H1 (cell line): ENCODE measurements around the gene RHBDF2.

ENCODE experiments used
- CEBPB ChIP-seq: IDR thresholded peaks from 2 replicates; pipeline ENCODE4 v1.6.1; 2012; ENCODE audit warnings: low read depth, low read length
- CHD2 ChIP-seq: IDR thresholded peaks from 2 replicates; pipeline ENCODE4 v1.6.1; 2012; ENCODE audit warnings: low read length, improper control_type of control experiment
- CTCF ChIP-seq, 3 experiments: IDR thresholded peaks; 1 replicate in 2 of 3; 2 replicates in 1 of 3; pipeline versions ENCODE4 v1.5.1 to v1.6.1; 2011; ENCODE audit warnings: low read length in 3 of 3, mild to moderate bottlenecking in 3 of 3, inconsistent platforms in 2 of 3, low read depth in 1 of 3, moderate library complexity in 1 of 3; ENCODE audit not compliant: insufficient read depth in 1 of 3; ENCODE audit errors: control extremely low read depth in 1 of 3
- KDM1A ChIP-seq: fragments of 200-600, 300-600 bp; sonication (generic); IDR thresholded peaks from 2 replicates; pipeline ENCODE4 v1.7.1; 2016; ENCODE audit warnings: mild to moderate bottlenecking, low read length, borderline replicate concordance
- MAFK ChIP-seq: IDR thresholded peaks from 2 replicates; pipeline ENCODE4 v1.6.1; 2012; ENCODE audit warnings: low read depth, mild to moderate bottlenecking, improper control_type of control experiment, low read length
- POLR2A ChIP-seq, 2 experiments: IDR thresholded peaks; 1 replicate in 1 of 2; 2 replicates in 1 of 2; pipeline ENCODE4 v1.6.1; 2011; ENCODE audit warnings: low read depth in 2 of 2, low read length in 2 of 2, mild to moderate bottlenecking in 2 of 2; ENCODE audit errors: control extremely low read depth in 1 of 2
- SIN3A ChIP-seq, 2 experiments: IDR thresholded peaks in 1 of 2; conservative IDR thresholded peaks in 1 of 2; 2 replicates each; pipeline ENCODE4 v1.6.1; 2011 to 2012; ENCODE audit warnings: low read length in 2 of 2, improper control_type of control experiment in 1 of 2, low read depth in 1 of 2, mild to moderate bottlenecking in 1 of 2
- SP1 ChIP-seq: IDR thresholded peaks from 2 replicates; pipeline ENCODE4 v1.6.1; 2011; ENCODE audit warnings: low read depth, low read length

GRCh38 chr17:76537288-76537577 is 36.0 kb upstream of the RHBDF2 start:
- TF ChIP-seq CTCF (IDR thresholded peaks at IDR 0.05; ENCODE audit: control extremely low read depth in 1 of 3, insufficient read depth in 1 of 3, low read depth in 1 of 3, low read length in 3 of 3) (no peak), CEBPB (no peak), SIN3A (conservative IDR thresholded peaks at IDR 0.05 in 1 of 2, IDR thresholded peaks at IDR 0.05 in 1 of 2; ENCODE audit: low read depth in 1 of 2, low read length in 2 of 2) (no peak; a peak in 1 of 4 replicates), MAFK (no peak), KDM1A (no peak), POLR2A (IDR thresholded peaks at IDR 0.05; ENCODE audit: control extremely low read depth in 1 of 2, low read depth in 2 of 2, low read length in 2 of 2) (no peak), CHD2 (no peak), SP1 (no peak)
